Activated naive CD4-positive, alpha-beta T cell treated with anti-CD3 and anti-CD28 coated beads, Interleukin-2, amount 10 ng/mL, durations not matched to agents 7 days and 5 days (primary cell): ENCODE data around the gene CPXM2.

Experiments
- CTCF ChIA-PET: fragments of 350-600 bp; sonication (Branson Sonifier 250); formaldehyde crosslinking; loops from one replicate; lab custom pipeline; 2021; ENCODE audit warnings: antibody characterized with exemption; lab: Charles Lee
- DNase-seq: peaks from one replicate; pipeline ENCODE4 v3.0.0-alpha.2; 2020
- H3K27ac Mint-ChIP-seq: one replicate; pipeline ENCODE4 v1.8.0; 2021; ENCODE audit warnings: mild to moderate bottlenecking, moderate library complexity, mixed read lengths
- H3K27me3 Mint-ChIP-seq: one replicate; pipeline ENCODE4 v1.8.0; 2021; ENCODE audit warnings: mild to moderate bottlenecking, mixed read lengths
- H3K36me3 Mint-ChIP-seq: one replicate; pipeline ENCODE4 v1.8.0; 2021; ENCODE audit warnings: mixed read lengths
- H3K4me1 Mint-ChIP-seq: one replicate; pipeline ENCODE4 v1.8.0; 2021; ENCODE audit warnings: mixed read lengths
- H3K4me3 Mint-ChIP-seq: one replicate; pipeline ENCODE4 v1.8.0; 2021; ENCODE audit warnings: mild to moderate bottlenecking, moderate library complexity, mixed read lengths
- H3K9me3 Mint-ChIP-seq: one replicate; pipeline ENCODE4 v1.8.0; 2021; ENCODE audit warnings: mixed read lengths

CPXM2 gene

DNA sequence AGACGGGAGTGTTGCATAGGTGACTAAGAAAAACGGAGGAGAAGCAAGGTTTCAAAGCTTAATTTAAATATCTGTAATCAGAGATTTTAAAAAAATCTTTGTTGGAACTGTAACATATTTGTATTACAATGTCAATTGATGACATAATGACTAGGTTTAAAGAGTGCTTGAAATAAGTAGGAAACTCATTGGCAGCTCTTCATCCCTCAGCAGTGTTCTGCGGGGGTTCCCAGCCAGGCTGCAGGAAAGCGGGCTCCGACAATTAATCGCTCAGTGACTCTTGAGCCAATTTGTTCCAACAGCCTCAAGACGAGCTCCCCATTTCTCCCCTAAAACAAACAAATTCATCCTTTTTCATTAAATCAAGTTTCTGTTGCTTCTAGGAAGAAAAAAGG, 22.6 kb downstream of the CPXM2 start:
- Mint-ChIP-seq H3K27ac (no peak overlapping the region), H3K4me1 (no peaks in the 10 kb centered on the region), H3K9me3 (no peaks in the 10 kb centered on the region), H3K36me3 (no peaks in the 10 kb centered on the region), H3K4me3 (no peak overlapping the region), H3K27me3 (no peaks in the 10 kb centered on the region)
- CTCF ChIA-PET: no interaction called here
- DNase-seq: no peak

DNA sequence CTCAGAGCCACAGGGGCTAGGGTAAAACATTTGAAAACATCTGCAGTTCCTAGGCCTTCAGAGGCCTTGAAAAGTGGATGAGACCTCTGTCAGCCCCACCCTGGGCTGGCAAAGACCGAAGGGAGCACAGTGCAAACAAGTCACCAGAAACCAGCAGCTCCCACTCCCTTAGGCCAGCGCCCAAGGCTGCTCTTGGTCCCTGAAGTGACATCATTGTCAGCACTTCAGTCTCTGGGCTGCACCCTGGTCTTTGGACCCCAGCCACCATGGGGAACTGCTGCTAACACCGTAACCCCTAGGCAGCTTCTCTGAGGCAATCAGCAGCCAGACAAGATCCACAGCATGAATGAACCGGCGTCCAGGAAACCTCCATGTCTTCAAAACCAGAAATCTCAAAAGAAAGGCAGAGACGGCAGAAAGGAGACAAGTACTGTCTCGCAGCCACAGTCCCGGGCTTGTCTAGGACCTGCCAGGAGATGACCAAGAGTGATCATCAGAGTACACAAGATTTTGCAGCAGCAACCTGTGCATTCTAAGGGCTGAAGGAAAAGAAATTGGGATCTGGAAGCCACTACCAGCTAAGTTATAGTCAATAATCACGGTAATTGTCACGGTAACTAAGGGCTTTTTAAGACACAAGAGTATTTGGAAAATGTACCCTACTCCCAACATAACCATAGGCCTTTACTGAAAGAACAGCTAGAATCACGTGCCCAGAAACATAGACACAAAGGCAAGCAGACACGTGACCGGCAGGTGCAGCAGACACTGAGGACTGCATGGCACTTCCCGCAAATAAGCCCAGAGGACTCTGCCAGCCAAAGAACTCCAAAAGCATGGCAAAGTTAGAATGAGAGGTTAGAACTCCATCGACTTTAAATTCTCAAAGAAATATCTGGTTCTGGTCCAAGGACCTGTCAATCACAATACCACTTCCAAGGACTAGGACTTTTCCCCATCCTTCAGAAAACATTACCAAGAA, 23.3 kb downstream of the CPXM2 start:
- H3K36me3 Mint-ChIP-seq: no peaks in the 10 kb centered on the region

DNA sequence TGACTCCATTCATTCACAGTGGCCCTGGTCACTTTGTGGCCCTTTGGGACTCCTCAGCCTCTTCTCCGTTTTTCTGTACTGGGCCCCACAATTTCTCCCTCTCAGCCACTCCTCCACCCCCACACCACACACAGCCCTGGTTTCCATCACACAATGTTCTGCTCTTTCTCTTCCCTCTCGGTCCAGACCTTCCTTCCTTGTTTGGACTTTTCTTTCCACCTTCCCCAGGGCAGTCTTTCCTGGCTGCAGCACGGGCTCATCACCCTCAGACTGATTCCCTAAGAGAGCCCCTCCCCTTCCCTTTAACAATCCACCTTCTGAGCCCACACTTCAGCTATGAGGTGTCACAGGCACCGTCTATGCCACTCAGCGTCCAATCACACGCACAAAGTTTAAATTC, 25.7 kb downstream of the CPXM2 start:
- Mint-ChIP-seq H3K27me3 (no peaks in the 10 kb centered on the region), H3K4me3 (no peak overlapping the region), H3K4me1 (no peaks in the 10 kb centered on the region), H3K36me3 (no peaks in the 10 kb centered on the region), H3K9me3 (no peaks in the 10 kb centered on the region), H3K27ac (peak overlapping the region; percentile 46)
- CTCF ChIA-PET: no interaction called here
- no peak for DNase-seq

More for the DNA sequence above, 23.3 kb downstream of the CPXM2 start:
- CTCF ChIA-PET: no interaction called here
- no peaks in the 10 kb centered on the region for H3K4me1 Mint-ChIP-seq
- H3K27ac Mint-ChIP-seq: no peak overlapping the region
- H3K27me3 Mint-ChIP-seq: no peaks in the 10 kb centered on the region
- H3K4me3 Mint-ChIP-seq: no peak overlapping the region
- no peaks in the 10 kb centered on the region for H3K9me3 Mint-ChIP-seq
- no peak for DNase-seq

DNA sequence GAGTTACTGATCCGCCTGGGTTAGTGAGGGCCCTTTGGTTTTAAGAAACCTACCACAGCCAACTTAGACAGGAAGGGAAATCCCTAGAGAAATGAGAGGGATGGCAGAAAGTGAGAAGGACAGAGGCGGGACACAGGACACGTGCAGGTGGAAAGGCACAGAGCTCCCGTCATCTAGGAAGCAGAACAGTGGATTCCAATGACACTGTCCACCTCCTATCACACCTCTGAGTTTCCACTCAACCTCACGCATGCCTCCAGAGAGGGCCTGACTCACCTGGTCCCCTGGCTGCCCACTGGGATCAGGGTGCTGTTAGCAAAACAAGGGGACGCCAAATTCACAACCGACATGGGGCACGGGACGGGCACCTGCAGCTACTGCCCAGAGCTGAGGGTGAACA, 26.3 kb downstream of the CPXM2 start:
- H3K27ac Mint-ChIP-seq: no peak overlapping the region
- H3K27me3 Mint-ChIP-seq: no peaks in the 10 kb centered on the region
- H3K9me3 Mint-ChIP-seq: no peaks in the 10 kb centered on the region
- no peaks in the 10 kb centered on the region for H3K4me1 Mint-ChIP-seq
- CTCF ChIA-PET: no interaction called here
- no peak for DNase-seq
- no peaks in the 10 kb centered on the region for H3K36me3 Mint-ChIP-seq
- H3K4me3 Mint-ChIP-seq: no peak overlapping the region

DNA sequence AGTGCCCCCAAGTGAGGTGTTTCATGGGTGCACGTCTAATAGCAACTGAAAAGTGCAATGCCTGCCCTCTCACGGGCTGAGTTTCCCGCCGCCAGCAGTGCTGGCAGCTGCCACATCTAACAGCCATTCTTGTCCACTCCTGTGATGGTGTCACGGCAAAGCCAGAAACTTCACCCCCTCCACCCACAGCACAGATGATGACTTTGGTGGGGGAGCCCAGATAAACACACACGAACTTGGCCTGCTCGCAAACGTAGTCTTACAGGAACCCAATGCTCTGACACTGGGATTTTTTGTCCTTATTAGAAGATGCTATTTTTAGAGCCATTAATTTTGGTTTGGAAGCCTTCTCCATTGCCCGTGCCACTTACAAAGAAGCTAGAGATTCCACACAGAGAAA, 26.7 kb downstream of the CPXM2 start:
- Mint-ChIP-seq H3K4me1 (no peaks in the 10 kb centered on the region), H3K36me3 (no peaks in the 10 kb centered on the region), H3K4me3 (no peak overlapping the region), H3K9me3 (no peaks in the 10 kb centered on the region), H3K27ac (no peak overlapping the region), H3K27me3 (no peaks in the 10 kb centered on the region)
- DNase-seq: no peak
- CTCF ChIA-PET: no interaction called here

DNA sequence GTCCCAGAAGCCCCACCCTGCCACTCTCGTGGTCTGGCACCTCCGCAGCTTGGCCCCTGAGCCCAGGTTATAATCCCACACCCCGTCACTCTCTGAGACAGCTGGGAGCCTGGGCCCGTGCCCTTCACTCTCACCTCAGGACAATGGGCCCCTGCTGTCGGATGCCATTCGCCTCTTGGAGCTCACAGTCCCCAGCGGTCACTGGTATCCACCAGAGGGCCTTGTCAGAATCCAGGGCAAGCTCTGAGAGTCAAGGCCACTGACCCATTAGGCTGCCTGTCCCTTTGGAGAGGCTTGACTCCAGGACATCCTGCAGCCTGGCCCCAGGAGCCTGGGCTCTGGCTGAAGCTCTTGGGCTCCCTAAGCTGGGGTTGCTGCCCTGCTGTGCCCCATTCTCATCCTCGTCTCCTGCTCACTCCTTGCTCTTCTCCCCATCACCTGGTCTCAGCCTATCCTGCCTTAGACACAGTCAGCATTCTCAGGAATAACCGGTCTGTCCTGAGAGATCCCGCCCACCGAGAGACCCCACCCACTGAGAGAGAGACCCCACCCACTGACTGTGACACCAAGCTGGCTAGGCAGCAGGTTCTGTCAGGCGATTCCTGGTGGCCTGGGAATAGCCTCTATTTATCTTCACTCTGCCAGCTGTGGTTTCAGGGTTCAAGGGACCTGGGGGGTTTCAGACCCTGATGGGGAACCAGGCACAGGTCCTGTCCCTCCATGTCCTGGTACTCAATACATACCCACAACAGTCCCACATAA, 27.7 kb downstream of the CPXM2 start:
- Mint-ChIP-seq H3K27ac (no peak overlapping the region), H3K27me3 (no peaks in the 10 kb centered on the region), H3K4me3 (no peak overlapping the region), H3K36me3 (no peaks in the 10 kb centered on the region), H3K4me1 (no peaks in the 10 kb centered on the region), H3K9me3 (no peaks in the 10 kb centered on the region)
- CTCF ChIA-PET: no interaction called here
- no peak for DNase-seq

DNA sequence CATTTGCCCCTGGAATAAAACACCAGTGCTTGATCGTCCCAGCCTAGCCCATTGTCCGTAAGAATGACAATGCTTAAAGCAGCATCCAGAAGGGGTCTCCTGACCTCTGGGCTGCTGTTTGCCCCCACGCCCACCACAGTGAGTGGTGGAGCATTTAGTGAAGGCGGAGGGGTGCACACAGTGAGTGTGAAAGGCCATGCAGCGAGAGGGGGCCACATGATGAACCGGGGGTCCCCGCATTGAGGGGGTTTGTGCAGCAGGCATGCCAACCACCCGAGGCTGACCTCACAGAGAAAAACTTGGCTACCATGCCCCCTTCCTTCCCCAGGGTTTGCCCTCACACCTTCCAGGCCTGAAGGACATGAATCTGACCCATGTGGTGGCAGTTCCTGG, 28.4 kb downstream of the CPXM2 start:
- CTCF ChIA-PET: no interaction called here
- Mint-ChIP-seq H3K4me3 (no peak overlapping the region), H3K9me3 (no peaks in the 10 kb centered on the region), H3K27ac (no peak overlapping the region), H3K4me1 (no peaks in the 10 kb centered on the region), H3K36me3 (no peaks in the 10 kb centered on the region), H3K27me3 (no peaks in the 10 kb centered on the region)
- no peak for DNase-seq

DNA sequence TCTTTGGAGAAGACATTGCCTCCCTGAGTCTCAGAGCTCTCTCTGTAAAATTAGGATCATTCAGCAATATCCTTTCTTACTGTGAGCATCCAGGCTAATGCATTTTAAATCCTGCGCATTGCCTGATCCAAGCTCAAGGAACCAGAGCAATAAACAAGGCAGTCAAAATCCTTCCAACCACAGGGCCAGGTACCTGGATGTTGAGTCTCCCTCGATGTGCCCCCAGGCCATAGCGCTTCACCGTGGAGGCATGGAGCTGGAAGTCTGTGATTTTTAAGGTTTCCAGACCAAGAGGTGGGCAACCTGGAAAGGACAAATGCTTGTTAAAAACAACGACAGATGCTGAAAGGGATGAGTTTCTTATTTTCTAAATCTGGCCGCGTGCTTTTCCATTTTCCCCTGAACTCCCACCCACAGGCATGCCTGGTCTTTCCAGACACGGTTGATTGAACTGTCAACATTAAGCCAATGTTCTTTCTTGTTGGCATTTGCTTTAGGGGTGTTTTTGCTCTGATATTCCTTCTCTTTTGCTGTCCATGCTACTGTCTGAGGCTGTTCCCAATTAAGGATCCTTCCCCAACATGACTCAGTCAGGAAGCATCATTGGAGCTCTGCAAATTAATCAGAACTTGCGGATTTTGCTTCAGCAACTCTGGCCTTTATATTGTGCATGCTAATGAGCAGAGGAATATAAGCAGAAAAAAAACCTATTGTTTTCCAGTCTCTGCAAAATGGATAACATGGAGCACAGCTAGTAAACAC, 29.0 kb downstream of the CPXM2 start:
- CTCF ChIA-PET: no interaction called here
- DNase-seq: no peak
- Mint-ChIP-seq H3K36me3 (no peaks in the 10 kb centered on the region), H3K4me1 (no peaks in the 10 kb centered on the region), H3K4me3 (no peak overlapping the region), H3K27me3 (no peaks in the 10 kb centered on the region), H3K27ac (no peak overlapping the region), H3K9me3 (no peaks in the 10 kb centered on the region)

DNA sequence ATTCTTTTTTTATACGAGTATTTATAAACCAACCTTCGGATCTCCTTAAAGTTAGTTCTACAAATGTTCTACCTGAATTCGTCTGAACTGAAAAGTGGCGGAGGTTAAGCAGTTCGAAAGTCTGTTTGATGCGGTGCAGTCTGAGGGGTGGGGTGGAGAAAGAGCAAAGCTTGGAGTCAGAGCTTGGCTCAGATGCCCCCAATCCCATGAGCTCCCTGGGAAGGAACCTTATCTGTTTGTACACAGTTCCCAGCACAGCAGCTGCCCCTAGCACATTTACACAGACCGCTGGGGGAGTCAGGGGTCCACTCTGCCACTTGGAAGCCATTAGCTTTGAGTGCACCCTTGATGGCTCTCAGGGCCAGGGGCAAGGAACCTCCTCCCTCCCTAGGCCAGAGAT, 30.8 kb downstream of the CPXM2 start:
- no peak for DNase-seq
- CTCF ChIA-PET: no interaction called here
- Mint-ChIP-seq H3K4me1 (no peaks in the 10 kb centered on the region), H3K27ac (no peak overlapping the region), H3K27me3 (no peaks in the 10 kb centered on the region), H3K4me3 (no peak overlapping the region), H3K36me3 (no peaks in the 10 kb centered on the region), H3K9me3 (no peaks in the 10 kb centered on the region)

DNA sequence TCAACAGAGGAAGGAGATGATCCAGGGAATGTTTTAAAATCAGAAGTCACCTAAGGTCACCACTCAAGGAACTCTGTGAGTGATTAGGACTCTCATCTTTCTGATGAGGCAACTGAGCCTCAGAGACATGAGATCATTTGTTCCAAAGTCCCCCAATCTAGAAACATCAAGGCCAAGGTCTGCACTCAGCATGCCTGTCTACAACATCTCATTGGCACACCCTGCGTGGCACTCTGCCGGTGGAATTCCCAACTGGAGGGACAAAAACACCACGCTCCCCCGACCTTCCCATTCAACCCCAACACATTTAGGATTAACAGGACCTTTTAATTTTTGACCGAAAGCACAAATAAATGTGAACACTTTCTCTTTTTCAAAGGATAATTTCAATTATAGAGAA, 31.4 kb downstream of the CPXM2 start:
- Mint-ChIP-seq H3K27me3 (no peaks in the 10 kb centered on the region), H3K4me3 (no peak overlapping the region), H3K4me1 (no peaks in the 10 kb centered on the region), H3K9me3 (no peaks in the 10 kb centered on the region), H3K36me3 (no peaks in the 10 kb centered on the region), H3K27ac (no peak overlapping the region)
- CTCF ChIA-PET: no interaction called here
- DNase-seq: no peak

DNA sequence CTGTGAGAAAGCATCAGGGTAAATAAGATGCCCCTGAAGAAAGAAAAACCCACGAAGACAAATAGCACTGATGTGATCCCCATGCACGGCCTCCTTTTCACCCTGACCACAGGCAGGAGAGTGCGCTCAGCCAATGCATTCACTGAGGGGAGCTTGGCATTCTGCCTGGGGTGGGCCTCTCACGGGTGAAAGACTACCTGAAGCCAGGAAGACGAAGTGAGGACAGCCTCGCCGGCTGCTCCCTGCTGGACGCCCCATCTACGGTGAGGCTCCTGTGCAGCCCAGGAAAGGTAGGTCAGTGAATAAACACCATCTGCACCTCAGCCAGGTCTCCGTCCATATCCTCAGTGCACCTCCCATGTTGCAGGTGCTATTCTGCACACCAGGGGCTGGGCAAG, 32.0 kb downstream of the CPXM2 start:
- H3K27ac Mint-ChIP-seq: no peak overlapping the region
- no peaks in the 10 kb centered on the region for H3K27me3 Mint-ChIP-seq
- no peaks in the 10 kb centered on the region for H3K4me1 Mint-ChIP-seq
- CTCF ChIA-PET: no interaction called here
- H3K9me3 Mint-ChIP-seq: no peaks in the 10 kb centered on the region
- no peaks in the 10 kb centered on the region for H3K36me3 Mint-ChIP-seq
- no peak for DNase-seq
- no peak overlapping the region for H3K4me3 Mint-ChIP-seq

DNA sequence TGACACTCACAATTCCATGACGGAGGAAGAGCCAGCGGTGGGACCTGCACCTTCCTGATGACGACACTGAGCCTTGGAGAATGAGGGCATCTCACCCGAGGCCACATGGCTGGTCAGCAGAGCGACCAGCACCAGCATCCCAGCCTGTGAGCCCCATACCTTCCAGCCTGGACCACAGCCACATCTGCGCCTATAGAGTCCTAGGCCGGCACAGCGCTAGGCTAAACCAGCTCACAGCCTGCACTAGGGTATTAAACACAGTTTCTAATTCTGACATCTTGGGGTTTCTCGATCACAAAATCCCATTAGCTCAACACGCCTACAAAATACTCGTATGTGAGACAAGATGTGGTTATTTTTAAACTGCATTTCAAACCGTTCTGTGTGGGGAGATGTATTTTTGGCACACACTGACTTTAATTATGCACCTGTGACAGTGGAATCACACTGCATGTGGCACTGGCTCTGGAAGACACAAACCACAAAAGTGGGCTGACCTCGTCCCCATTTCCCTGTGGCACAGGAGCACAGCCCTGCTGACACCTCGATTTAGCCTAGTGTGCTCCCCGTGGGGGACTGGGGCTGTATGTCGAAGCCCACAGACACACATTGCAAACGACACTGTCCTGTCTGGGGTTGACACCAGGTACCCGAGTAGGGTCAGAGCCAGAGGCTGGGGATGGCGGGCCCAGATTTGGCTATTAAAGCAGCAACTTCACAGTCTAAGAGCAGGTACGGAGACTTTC, 32.5 kb downstream of the CPXM2 start:
- Mint-ChIP-seq H3K27ac (no peak overlapping the region), H3K4me1 (no peaks in the 10 kb centered on the region), H3K4me3 (no peak overlapping the region), H3K36me3 (no peaks in the 10 kb centered on the region), H3K9me3 (no peaks in the 10 kb centered on the region), H3K27me3 (no peaks in the 10 kb centered on the region)
- DNase-seq: no peak
- CTCF ChIA-PET: no interaction called here

DNA sequence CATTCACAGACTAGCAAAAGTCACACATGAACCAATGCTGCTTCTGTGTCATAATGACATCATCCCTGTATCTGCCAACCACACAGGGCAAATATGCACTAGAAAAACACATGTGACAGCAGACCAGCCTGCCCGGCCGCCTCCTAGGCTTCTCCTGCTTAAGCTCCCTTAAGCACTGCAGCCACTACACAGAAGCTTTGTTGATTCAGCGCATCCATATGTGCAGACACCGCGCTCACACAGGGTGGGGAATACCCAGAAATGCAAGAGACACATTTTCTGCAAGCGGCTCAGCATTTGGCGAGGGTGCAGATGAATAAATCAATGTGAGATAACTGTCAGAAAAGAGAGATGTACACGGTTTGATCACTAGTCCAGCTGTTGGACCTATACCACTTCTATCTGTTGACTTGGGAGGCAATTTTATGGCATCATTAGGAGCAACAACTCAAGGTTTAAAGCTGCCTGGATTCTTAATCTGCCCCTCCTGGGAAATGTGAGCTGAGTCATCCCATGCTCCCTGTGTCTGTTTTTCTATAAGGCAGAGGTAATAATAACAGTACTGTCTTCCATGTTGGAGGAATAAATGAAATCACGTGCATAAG, 33.4 kb downstream of the CPXM2 start:
- DNase-seq: no peak
- CTCF ChIA-PET: no interaction called here
- H3K27me3 Mint-ChIP-seq: no peaks in the 10 kb centered on the region
- no peak overlapping the region for H3K4me3 Mint-ChIP-seq
- H3K4me1 Mint-ChIP-seq: no peaks in the 10 kb centered on the region
- H3K9me3 Mint-ChIP-seq: no peaks in the 10 kb centered on the region
- no peaks in the 10 kb centered on the region for H3K36me3 Mint-ChIP-seq
- H3K27ac Mint-ChIP-seq: no peak overlapping the region
